Body of pancreas (tissue), 4 donors: Measurements from ENCODE around the gene ETS1. TPM values are rescaled to one million over a fixed set of nuclear protein-coding genes. Genes with fewer than 3 reads are reported as not detected.
A peak's percentile ranks its signal among the peaks of the same experiment; 100 is the strongest.

ENCODE experiments used
- ATAC-seq: fragments of 150-250 bp; one replicate; pipeline ENCODE4 v1.9.1; 2016
- DNase-seq, 4 donors: peaks; one replicate each; pipeline ENCODE4 v3.0.0-alpha.2; 2019
- H3K27ac ChIP-seq, 4 donors: fragments of 200-600 bp; sonication (generic); 1 replicate in 3 of 4; 2 replicates in 1 of 4; pipeline versions ENCODE4 v1.5.1 to v1.6.1; 2016 to 2019; ENCODE audit warnings: mild to moderate bottlenecking in 1 of 4, mixed read lengths in 1 of 4, moderate library complexity in 1 of 4
- H3K27me3 ChIP-seq, 2 donors: fragments of 200-600 bp; sonication (generic); one replicate each; pipeline ENCODE4 v1.6.0; 2016; ENCODE audit warnings: mild to moderate bottlenecking in 1 of 2
- H3K36me3 ChIP-seq, 2 donors: fragments of 200-600 bp; sonication (generic); replicated peaks in 1 of 2; 2 replicates each; pipeline ENCODE4 v1.5.1; 2016; ENCODE audit warnings: low read depth in 2 of 2; ENCODE audit not compliant: insufficient read depth in 1 of 2
- H3K4me1 ChIP-seq: fragments of 200-600 bp; sonication (generic); one replicate; pipeline ENCODE4 v1.6.0; 2016
- H3K4me3 ChIP-seq, 2 donors: fragments of 200-600 bp; sonication (generic); 1 replicate in 1 of 2; 2 replicates in 1 of 2; pipeline ENCODE4 v1.5.1; 2016 to 2019
- H3K9me3 ChIP-seq, 3 donors: fragments of 200-600 bp; sonication (generic); 1 replicate in 2 of 3; 2 replicates in 1 of 3; pipeline ENCODE4 v1.5.1; 2016
- CTCF ChIP-seq, 7 experiments: fragments of 450-650 bp in 4 of 7; fragments of 200-600 bp in 3 of 7; sonication (generic) in 3 of 7; IDR thresholded peaks; one replicate each; pipeline ENCODE4 v1.5.1; 2016 to 2019; ENCODE audit warnings: antibody characterized with exemption in 7 of 7
- POLR2A ChIP-seq, 3 donors: fragments of 450-650 bp; IDR thresholded peaks; one replicate each; pipeline ENCODE4 v1.6.1; 2016; ENCODE audit warnings: antibody characterized with exemption in 3 of 3, mild to moderate bottlenecking in 2 of 3
- WGBS, 2 donors: methylation state at CpG; one replicate each; pipeline ENCODE4 v1.1.5; 2017; 5-methylcytosine and 5-hydroxymethylcytosine counted together
- intact Hi-C: fragments of 100-400 bp; cut with DNase I; formaldehyde crosslinking; loops from one replicate; pipeline ENCODE4 v1.15.1; 2023
- total RNA-seq, 2 donors: library from RNA; depleted of rRNA; stranded (reverse); fragments of >200 nt; gene quantifications; one replicate each; pipeline ENCODE4 v1.1.0, GENCODE V29; 2016

Gene ETS1
- total RNA-seq, 2 donors from 2014 or later, result 20.0 to 22.7 TPM

- Histone ChIP-seq H3K4me1 (no peaks in the 10 kb centered on the region), H3K36me3 (no peaks in the 10 kb centered on the region), H3K4me3 (no peak overlapping the region), H3K9me3 (no peaks in the 10 kb centered on the region), H3K27me3 (no peaks in the 10 kb centered on the region), H3K27ac (no peak overlapping the region)
- intact Hi-C loops, result no loop called here
- DNase-seq, result no peak
- WGBS, 2 donors, result 83 to 87% methylated on average over 10 of the region's 10 CpGs
- TF ChIP-seq POLR2A (IDR thresholded peaks at IDR 0.05) (no peak), CTCF (IDR thresholded peaks at IDR 0.05) (no peak)
- ATAC-seq, result no peak
Measured at GRCh38 chr11:128608746-128609407, 21.5 kb upstream of the ETS1 start.

GRCh38 chr11:128607819-128608218 is 20.5 kb upstream of the ETS1 start:
- ATAC-seq (no peak), DNase-seq (no peak)
- no peaks in the 10 kb centered on the region for H3K36me3 ChIP-seq
- no peaks in the 10 kb centered on the region for H3K9me3 ChIP-seq
- intact Hi-C loops, result no loop called here
- WGBS, 2 donors, result 32 to 58% methylated on average over 5 of the region's 5 CpGs
- H3K27ac ChIP-seq, result no peak overlapping the region
- TF ChIP-seq POLR2A (IDR thresholded peaks at IDR 0.05), result no peak
- TF ChIP-seq CTCF (IDR thresholded peaks at IDR 0.05), result no peak
- no peak overlapping the region for H3K4me3 ChIP-seq
- no peaks in the 10 kb centered on the region for H3K27me3 ChIP-seq
- H3K4me1 ChIP-seq, result no peaks in the 10 kb centered on the region

- WGBS, 2 donors, result 85 to 87% methylated on average over 5 of the region's 5 CpGs
- Histone ChIP-seq H3K4me3 (no peak overlapping the region), H3K27ac (no peak overlapping the region), H3K36me3 (no peaks in the 10 kb centered on the region), H3K27me3 (no peaks in the 10 kb centered on the region), H3K4me1 (no peaks in the 10 kb centered on the region), H3K9me3 (no peaks in the 10 kb centered on the region)
- ATAC-seq (peak; percentile 35), DNase-seq (no peak)
- intact Hi-C loops, result no loop called here
- TF ChIP-seq CTCF (IDR thresholded peaks at IDR 0.05), result no peak
- no peak for TF ChIP-seq POLR2A (IDR thresholded peaks at IDR 0.05)
Measured at GRCh38 chr11:128604723-128605122, 17.4 kb upstream of the ETS1 start.

GRCh38 chr11:128603752-128604414 is 16.5 kb upstream of the ETS1 start:
- Histone ChIP-seq H3K4me1 (no peaks in the 10 kb centered on the region), H3K9me3 (no peaks in the 10 kb centered on the region), H3K27me3 (no peaks in the 10 kb centered on the region), H3K4me3 (no peak overlapping the region), H3K27ac (no peak overlapping the region), H3K36me3 (no peaks in the 10 kb centered on the region)
- 71 to 78% methylated on average over 5 of the region's 5 CpGs for WGBS, 2 donors
- intact Hi-C loops, result no loop called here
- no peak for TF ChIP-seq POLR2A (IDR thresholded peaks at IDR 0.05)
- no peak for TF ChIP-seq CTCF (IDR thresholded peaks at IDR 0.05)
- no peak for DNase-seq
- no peak for ATAC-seq
